ENCODE results near the gene PLEKHG2.

Gene PLEKHG2

GRCh38 chr19:39473443-39473960 is 61.0 kb downstream of the PLEKHG2 start:
- DNase-seq (ENCODE audit: insufficient read length, low spot score), result no peak
- FAIRE-seq, result no peak

GRCh38 chr19:39474139-39474620 is 61.7 kb downstream of the PLEKHG2 start:
- peak; percentile 47 for DNase-seq (ENCODE audit: insufficient read length, low spot score)
- peak; percentile 86 for FAIRE-seq

- peak; percentile 28 for FAIRE-seq
- no peak for DNase-seq (ENCODE audit: insufficient read length, low spot score)
Observed at GRCh38 chr19:39475748-39476147, 63.3 kb downstream of the PLEKHG2 start.

All from HTR-8/SVneo (cell line).